ENCODE measurements around the gene SH3GL1. TPM values are rescaled to one million over a fixed set of nuclear protein-coding genes. Genes with fewer than 3 reads are reported as not detected.

SH3GL1 gene
- total RNA-seq, 2 experiments from 2014 or later, result 33.2 to 38.9 TPM

GRCh38 chr19:4358709-4359626 is 41.4 kb downstream of the SH3GL1 start:
- H3K36me3 ChIP-seq (ENCODE audit: insufficient read depth, low read length), result peaks cover 69% of the 10 kb centered on the region
- DNase-seq (ENCODE audit: low spot score), result no peak
- TF ChIP-seq EZH2phosphoT487 (IDR thresholded peaks at IDR 0.05; ENCODE audit: borderline replicate concordance, low read depth, low read length) (no peak), CTCF (conservative IDR thresholded peaks at IDR 0.05; ENCODE audit: low read length) (no peak)
- no peaks in the 10 kb centered on the region for H3K79me2 ChIP-seq (ENCODE audit: insufficient read depth, low read depth, low read length)
- BruUV-seq (replicated peaks), result no TSS peak
- H3K4me2 ChIP-seq (ENCODE audit: low read length), result no peak overlapping the region
- intact Hi-C loops (cut with micrococcal nuclease; ENCODE audit: unreplicated experiment), result no loop called here
- no peaks in the 10 kb centered on the region for H3K9me3 ChIP-seq (ENCODE audit: low read length)
- no peaks in the 10 kb centered on the region for H4K20me1 ChIP-seq (ENCODE audit: insufficient read depth, low read length)
- H3K4me1 ChIP-seq (ENCODE audit: insufficient read depth, low read length, poor library complexity, severe bottlenecking), result no peaks in the 10 kb centered on the region
- H3K27ac ChIP-seq (ENCODE audit: low read depth, low read length, poor library complexity, severe bottlenecking), result no peak overlapping the region
- ChIA-PET POLR2A (no interaction called here), CTCF (ENCODE audit: unreplicated experiment) (no interaction called here)
- H3K4me3 ChIP-seq (ENCODE audit: low read depth, low read length, poor library complexity, severe bottlenecking), result no peak overlapping the region
- no peaks in the 10 kb centered on the region for H3K9me2 ChIP-seq (ENCODE audit: insufficient read depth, low read length)
- H2AFZ ChIP-seq (ENCODE audit: low read length), result no peak overlapping the region

- Histone ChIP-seq H2AFZ (ENCODE audit: low read length) (no peak overlapping the region), H4K20me1 (ENCODE audit: insufficient read depth, low read length) (no peaks in the 10 kb centered on the region), H3K4me3 (ENCODE audit: low read depth, low read length, poor library complexity, severe bottlenecking) (no peak overlapping the region), H3K79me2 (ENCODE audit: insufficient read depth, low read depth, low read length) (no peaks in the 10 kb centered on the region), H3K9me3 (ENCODE audit: low read length) (no peaks in the 10 kb centered on the region), H3K9me2 (ENCODE audit: insufficient read depth, low read length) (no peaks in the 10 kb centered on the region), H3K4me1 (ENCODE audit: insufficient read depth, low read length, poor library complexity, severe bottlenecking) (no peaks in the 10 kb centered on the region), H3K36me3 (ENCODE audit: insufficient read depth, low read length) (peaks cover 58% of the 10 kb centered on the region), H3K27ac (ENCODE audit: low read depth, low read length, poor library complexity, severe bottlenecking) (no peak overlapping the region), H3K4me2 (ENCODE audit: low read length) (no peak overlapping the region)
- TF ChIP-seq CTCF (conservative IDR thresholded peaks at IDR 0.05; ENCODE audit: low read length) (no peak), EZH2phosphoT487 (IDR thresholded peaks at IDR 0.05; ENCODE audit: borderline replicate concordance, low read depth, low read length) (no peak)
- BruUV-seq (replicated peaks), result no TSS peak
- no peak for DNase-seq (ENCODE audit: low spot score)
- ChIA-PET CTCF (ENCODE audit: unreplicated experiment) (no interaction called here), POLR2A (no interaction called here)
- intact Hi-C loops (cut with micrococcal nuclease; ENCODE audit: unreplicated experiment), result no loop called here
Observed at GRCh38 chr19:4357921-4358326, 42.4 kb downstream of the SH3GL1 start.

- Histone ChIP-seq H3K4me3 (ENCODE audit: low read depth, low read length, poor library complexity, severe bottlenecking) (no peak overlapping the region), H3K27ac (ENCODE audit: low read depth, low read length, poor library complexity, severe bottlenecking) (no peak overlapping the region), H2AFZ (ENCODE audit: low read length) (no peak overlapping the region), H3K4me1 (ENCODE audit: insufficient read depth, low read length, poor library complexity, severe bottlenecking) (no peaks in the 10 kb centered on the region), H3K36me3 (ENCODE audit: insufficient read depth, low read length) (peaks cover 52% of the 10 kb centered on the region), H4K20me1 (ENCODE audit: insufficient read depth, low read length) (no peaks in the 10 kb centered on the region), H3K9me2 (ENCODE audit: insufficient read depth, low read length) (no peaks in the 10 kb centered on the region), H3K79me2 (ENCODE audit: insufficient read depth, low read depth, low read length) (no peaks in the 10 kb centered on the region), H3K4me2 (ENCODE audit: low read length) (no peak overlapping the region), H3K9me3 (ENCODE audit: low read length) (no peaks in the 10 kb centered on the region)
- no TSS peak for BruUV-seq (replicated peaks)
- ChIA-PET POLR2A (no interaction called here), CTCF (ENCODE audit: unreplicated experiment) (no interaction called here)
- intact Hi-C loops (cut with micrococcal nuclease; ENCODE audit: unreplicated experiment), result no loop called here
- DNase-seq (ENCODE audit: low spot score), result no peak
- no peak for TF ChIP-seq CTCF (conservative IDR thresholded peaks at IDR 0.05; ENCODE audit: low read length)
- no peak for TF ChIP-seq EZH2phosphoT487 (IDR thresholded peaks at IDR 0.05; ENCODE audit: borderline replicate concordance, low read depth, low read length)
Observed at GRCh38 chr19:4357095-4357797, 43.1 kb downstream of the SH3GL1 start.

All from OCI-LY7 (cell line).